Stimulated activated CD8-positive, alpha-beta memory T cell treated with anti-CD3 and anti-CD28 coated beads, Interleukin-7, amount 100 ng/mL, for 48 hours (primary cell): ENCODE data around the gene C1orf21.

Experiments used
- DNase-seq, 2 donors: peaks; one replicate each; pipeline ENCODE4 v3.0.0-alpha.2; 2020; ENCODE audit warnings: low read depth in 1 of 2; ENCODE audit errors: extremely low read depth in 1 of 2

The C1orf21 gene

DNA sequence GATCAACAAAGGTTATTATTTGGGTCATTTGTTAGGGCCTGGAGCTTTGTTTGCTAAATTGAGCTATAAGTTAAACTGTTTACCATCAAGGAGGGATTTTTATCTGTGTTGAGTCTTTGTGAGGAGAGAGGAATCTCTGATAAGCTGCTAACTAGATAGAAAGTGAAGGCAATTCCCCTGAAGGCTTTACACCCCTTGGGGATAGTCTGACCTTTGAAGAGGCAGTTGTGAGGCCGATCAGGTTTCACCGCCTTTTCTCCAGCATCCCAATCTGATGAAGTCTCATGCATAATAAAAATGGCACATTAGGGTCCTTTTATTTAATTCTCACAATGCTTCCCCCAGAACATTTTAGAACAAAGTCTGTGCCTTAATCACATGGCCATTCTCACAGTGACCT, 21.8 kb downstream of the C1orf21 start:
- DNase-seq: no peak

DNA sequence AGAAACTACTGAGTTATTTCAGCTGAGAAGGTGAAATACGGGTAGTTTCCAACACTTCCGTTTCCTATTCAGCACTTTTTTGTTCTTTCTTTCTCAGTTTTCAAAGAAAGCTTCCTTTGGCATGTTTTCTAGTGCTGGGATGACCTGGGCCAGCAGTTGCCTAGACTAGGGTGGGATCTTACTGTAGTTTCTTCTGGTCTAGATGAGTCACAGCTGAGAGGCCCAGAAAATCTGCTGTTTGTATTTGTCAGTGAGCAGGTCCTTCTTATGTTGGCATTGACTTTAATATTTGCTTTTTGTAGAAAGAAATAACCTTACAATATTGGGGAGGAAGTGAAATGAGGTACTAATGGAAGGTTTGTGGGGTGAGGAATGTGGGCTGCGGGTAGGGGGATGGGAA, 22.2 kb downstream of the C1orf21 start:
- no peak for DNase-seq

DNA sequence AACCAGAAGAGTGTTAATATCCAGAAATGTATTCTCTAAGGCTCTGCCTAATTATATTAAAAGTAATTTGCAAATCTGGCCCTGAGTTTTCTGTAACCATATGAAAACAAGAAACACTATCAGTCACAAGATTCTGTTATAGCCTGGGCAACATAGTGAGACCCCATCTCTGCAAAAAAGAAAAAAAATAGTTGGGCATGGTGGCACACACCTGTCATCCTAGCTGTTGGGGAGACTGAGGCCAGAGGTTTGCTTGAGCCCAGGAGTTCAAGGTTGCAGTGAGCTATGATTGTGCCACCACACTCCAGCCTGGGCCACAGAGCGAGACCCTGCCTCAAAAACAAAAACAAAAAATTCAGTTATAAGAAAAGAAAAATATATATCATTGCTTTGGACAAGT, 25.6 kb downstream of the C1orf21 start:
- no peak for DNase-seq

DNA sequence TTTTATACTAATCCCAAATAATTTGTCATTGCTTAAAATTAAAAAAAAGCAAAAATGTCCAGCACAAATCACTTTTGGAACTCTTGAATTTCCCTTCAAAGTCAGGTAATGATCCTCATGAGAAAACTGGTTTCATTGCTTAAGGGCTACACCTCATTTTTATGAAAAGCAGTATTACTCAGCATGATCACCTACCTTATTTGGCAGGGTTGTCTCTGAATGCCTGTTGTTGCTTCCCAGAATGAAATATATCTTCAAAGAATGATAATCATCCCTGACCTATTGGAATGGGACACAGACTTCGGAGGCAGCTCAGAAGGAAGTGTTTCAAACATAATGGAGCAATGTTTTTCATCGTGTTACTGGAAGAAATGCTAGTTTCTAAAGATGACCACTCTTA, 29.7 kb downstream of the C1orf21 start:
- no peak for DNase-seq

DNA sequence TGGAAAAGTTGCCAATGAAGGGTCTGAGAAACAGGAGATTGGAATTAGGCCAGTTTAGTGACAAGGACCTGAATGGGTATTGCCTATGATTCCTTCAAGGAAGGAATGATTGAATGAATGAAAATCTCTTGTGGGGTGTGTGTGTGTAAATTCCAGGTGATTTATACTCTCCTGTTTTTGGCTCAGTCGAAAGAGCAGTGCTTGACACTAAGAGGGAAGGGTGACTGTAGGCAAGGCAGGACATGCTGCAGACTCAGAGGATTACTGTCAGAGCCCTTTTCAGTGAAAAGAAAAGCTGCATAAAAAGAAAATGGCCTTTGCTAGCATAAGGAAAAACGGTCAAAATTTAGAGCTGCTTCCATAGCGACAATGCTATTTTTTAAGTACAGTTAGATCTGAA, 30.1 kb downstream of the C1orf21 start:
- DNase-seq: no peak

DNA sequence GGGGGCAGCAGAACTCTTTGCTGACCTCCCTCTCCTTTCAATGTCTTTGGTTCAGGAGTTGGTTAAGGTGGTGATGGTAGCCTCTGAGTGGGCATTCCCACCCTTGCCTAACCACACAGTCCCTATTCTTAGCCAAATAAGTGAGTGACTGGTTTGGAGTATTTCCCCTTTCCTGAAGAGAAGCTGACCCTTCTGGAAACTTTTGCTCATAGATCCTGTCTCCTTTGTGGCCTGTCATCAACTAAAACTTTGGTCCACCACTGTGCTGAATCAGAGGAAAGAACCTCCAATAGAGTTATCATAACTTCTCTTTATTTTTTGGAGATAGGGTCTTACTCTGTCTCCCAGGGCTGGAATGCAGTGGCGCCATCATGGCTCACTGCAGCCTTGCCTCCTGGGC, 31.1 kb downstream of the C1orf21 start:
- no peak for DNase-seq

DNA sequence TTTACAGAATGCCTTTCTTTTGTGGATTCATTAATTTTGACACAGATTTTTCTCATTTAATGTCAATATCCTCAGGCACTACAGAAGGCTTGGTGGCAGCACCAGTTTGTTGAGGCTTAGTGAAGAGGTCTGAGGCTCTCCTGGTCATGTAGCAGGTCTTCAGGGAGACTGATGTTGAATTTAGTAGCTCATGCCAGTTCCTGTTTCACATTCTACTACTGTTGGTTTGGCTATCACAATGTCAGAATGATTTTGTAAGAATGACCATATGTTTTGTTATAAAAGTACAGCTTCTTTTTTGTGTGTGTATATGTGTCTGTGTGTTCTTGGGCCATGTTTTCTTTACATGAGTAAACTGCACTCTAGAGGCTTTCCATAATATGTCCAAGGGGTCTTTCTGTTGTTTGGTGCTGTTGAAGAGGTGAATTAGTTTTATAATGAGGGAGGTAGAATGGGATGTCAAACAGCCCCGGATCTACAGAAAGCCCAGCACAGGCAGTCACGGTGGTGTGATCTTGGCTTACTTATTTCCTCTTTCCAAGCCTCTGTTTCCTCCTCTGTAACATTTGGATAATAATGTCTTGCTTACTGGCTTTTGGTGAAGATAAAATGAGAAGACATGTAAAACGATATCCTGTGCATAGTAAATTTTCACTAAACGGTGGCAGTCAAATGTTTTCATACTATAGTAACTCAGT, 32.0 kb downstream of the C1orf21 start:
- no peak for DNase-seq

DNA sequence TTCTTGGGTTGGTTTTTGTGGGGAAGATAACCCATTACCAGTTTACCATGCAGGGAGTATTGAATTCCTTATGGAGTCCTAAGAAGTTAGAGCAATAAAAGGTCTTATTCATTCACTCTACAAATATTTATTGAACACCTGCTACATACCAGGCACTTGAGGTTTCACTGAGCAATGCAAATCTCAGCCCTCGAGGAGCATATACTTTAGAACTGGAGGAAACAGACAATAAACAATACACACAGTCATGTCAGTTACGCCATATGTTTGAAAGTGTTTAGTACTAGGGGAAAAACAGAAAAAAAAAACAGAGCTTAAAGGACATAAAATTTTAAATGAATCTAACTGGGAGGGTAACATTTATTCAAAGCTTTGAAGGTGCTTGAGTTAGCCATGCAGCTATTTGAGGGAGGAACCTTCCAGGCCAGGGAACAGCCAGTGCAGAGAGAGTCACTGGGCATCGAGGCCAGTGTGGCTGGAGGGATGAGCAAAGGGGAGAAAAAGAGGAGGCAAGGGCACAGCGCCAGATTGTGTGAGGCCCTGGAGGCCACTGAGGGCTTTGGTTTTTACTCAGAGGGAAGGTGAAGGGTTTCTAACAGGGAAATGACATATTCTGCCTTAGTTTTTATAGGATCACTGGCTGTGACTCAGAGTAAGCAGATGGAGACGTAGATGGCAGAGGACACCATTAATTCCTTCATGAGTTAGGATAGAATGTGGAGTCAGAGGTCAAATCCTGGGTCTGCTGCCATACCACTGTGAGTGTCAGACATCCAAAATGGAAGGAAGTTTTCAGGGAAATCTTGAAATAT, 32.7 kb downstream of the C1orf21 start:
- no peak for DNase-seq

DNA sequence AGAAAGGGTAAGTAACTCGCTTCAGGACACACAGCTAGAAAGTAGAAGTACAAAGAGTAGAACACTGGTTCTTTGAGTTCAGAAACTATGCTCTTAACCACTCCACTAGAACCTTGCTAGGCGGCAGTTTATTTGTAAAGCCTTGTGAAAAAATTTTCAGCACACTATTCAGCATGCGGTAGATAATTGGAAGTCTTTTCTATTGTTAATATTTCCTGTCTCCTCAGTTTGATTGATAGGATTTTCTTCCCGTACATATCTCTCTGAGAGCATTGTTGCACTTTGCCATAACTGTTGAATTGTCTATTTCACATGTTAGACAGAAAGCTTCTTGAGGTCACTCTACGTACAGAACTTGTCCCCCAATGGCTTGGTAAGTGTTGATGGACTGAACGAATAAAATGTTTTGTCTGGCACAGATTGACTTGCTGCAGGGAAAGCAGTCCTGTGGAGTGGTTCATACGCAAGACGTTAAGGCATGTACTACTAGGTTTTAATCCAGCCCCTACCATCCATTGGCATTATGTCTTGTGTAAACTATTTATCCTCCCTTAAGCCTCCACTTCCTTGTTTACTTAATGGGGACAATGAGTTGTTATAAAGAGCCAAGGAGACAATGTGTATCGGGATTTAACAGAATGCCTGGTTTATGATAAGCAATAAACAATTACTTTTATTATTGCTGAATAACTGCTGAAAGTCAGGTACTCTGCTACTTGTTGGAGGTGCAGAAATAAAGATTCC, 35.8 kb downstream of the C1orf21 start:
- no peak for DNase-seq

DNA sequence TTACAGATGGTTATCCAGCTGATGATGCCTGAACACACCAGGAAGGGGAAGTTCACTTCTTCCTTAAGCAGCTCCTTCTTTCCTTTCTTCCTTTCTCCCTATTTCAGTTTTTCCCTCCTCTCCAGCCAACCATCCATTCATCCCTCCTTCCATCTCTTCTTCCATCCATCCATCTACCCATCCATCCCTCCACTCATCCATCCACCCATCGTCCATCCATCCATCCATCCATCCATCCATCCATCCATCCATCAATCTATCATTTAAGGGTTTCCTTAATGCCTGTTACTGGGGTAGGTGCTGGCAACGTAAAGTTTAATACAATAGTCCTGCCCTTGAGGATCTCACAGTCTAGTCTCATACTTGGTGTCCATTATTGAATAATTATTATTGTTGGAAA, 36.8 kb downstream of the C1orf21 start:
- DNase-seq: no peak

DNA sequence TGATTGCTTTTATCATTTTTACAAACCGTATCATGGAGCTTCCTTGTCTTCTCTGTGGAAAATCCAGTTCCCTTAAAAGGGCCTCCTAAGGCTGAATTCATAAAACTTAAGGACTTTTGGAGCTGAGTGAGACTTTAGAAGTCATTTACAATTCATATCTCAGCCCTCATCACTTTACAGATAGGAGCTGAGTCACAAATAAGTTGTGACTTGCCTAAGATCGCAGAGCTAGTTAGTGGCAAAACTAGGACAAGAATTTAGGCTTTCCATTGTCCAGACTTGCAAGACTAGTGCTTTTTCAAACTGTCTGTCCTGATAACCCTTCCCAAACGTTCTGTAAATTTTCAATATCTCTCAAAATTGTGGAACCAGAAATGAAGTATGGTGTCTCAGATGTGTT, 37.3 kb downstream of the C1orf21 start:
- no peak for DNase-seq

DNA sequence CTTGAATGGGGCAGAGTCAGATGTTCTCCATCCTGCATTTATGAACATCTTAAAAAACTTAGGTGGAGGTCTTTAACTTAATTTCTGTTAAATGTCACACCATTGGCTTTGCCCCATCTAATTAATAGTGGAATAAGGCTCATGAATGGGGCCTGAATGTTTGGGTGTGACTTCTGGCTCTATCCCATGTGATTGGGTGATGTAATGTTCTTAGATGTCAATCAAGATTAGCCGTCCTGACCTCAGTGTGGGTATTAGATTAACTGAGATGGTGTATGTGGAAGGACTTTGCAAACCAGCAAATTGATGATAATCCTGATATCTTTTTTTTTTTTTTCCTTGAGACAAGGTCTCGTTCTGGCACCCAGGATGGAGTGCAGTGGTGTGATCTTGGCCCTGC, 38.1 kb downstream of the C1orf21 start:
- no peak for DNase-seq

DNA sequence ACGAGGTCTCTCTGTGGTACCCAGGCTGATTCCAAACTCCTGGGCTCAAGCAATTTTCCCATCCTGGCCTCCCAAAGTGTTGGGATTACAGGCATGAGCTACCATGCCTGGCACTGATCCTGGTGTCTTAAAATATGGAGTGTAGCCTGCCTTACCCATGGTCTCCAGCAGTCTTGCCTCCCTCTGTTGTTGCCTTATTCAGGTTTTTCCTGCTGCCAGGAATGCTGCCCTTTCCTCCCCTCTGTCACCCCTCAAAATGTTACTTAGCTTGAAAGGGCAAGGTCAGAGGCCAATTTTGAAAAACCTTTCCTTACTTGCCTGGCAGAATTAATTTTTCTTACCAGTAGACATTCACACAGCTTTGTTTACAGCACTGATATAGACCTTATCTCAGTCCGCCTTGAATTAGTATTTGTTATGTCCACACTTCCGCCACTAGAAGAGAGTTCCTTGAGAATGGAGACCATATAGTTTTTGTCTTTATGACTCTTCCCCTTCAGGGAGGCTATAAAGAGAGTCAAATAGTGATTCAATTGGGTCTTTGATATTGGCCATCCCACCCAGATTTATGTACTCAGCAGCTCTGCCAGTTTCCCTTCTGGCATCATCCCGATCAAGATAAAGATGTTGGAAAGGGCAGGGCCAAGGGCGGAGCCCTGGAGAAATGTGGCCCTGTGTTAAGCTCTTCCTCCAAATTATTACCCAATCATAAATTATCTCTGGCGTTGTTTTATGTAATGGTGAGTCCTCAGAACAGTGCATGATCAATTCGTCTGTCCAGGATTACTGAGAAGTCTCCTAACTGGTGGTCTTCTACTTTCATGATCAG, 38.8 kb downstream of the C1orf21 start:
- no peak for DNase-seq

DNA sequence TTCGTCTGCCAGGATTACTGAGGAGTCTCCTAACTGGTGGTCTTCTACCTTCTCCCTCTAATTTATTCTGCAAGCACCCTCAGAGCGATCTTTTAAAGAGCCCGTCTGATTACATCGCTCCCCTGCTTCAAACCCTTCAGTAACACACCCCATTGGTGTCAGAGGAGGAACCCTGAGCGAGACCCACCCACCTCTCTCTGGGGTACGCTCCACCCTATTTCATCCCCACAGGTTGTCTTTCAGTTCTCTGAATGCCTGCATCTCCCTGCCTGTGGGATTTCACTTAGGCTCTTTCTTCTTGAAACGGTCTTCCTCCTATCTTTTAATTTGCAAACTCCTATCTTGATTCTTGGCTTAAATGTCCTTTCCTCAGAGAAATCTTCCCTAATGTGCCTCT, 39.4 kb downstream of the C1orf21 start:
- no peak for DNase-seq

DNA sequence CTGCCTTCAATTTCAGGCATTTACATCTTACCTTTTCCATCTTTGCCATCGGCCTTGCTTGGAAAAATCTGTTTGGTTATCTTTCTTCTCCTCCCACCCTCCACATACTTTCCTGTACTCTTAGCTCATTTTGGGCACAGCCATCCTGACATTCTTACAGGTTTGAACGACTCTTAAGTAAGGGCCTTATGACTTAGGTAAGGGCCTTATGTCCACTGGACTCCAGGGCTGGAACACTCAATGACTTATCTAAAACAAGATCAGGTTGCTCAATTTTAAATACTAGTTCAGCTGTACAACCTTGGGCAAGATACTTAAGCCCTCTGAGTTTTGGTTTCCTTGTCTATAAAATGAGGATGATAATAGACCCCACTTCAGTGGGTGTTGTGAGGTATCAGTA, 40.9 kb downstream of the C1orf21 start:
- no peak for DNase-seq

DNA sequence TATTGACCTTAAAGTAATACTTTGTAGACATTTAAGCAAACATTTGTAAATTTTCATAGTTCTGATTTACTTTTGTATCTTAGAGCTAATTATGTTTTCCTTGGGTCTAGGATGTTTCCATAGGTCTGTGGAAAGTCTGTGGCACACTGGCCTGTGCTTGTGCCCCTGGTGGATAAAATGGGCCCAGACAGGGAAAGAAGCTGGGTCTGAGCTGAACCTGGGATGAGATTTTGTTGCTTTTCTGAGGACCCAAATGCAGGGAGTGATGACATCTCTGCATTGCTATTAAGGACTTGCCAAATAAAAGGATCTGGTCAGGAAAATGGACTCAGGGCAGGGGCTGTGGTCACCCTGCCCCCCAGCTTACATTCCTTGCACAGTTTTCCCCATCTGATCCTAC, 41.8 kb downstream of the C1orf21 start:
- no peak for DNase-seq

DNA sequence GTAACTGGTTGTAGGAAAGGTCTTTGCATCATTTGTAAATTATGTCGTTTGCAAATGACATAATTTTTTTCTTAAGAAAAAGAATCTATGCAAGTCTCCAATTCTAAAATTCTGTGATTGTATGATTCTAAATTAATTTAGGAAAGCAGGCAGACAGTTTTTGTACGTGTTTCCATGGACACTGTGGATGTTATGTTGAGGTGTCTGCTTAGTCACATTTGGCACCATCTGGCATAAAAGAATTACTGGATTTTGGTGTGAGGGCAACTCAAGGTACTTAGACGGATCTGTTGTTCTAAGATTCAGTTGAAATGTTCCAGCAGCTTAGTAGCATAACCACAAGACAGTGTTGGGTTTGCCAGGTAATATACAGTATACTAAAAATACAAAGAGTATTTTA, 42.5 kb downstream of the C1orf21 start:
- DNase-seq: no peak

DNA sequence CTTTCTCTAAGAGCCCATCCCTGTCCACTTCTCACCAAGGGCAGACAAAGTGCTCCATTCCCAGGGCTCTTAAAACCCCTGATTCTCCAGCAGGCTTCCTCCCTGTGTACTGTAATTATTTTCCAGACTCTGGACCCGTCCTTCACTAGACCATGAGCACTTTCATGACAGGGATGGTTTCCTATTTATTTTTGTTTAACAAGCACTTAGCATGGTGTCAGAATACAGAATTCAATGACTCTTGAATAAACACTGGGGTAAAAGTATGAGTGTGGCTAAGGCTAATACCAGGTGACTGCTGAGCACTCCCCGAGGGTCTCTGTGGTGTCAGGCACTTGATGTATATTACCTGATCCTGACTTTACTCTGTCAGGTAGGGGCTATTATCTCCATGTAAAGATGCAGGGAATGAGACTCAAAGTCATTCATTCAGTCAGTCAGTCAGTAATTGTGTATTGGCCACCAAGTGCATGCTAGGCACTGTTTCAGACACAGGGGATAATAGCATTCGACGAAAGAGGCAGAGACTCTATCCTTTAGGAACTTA, 47.2 kb downstream of the C1orf21 start:
- DNase-seq: no peak

DNA sequence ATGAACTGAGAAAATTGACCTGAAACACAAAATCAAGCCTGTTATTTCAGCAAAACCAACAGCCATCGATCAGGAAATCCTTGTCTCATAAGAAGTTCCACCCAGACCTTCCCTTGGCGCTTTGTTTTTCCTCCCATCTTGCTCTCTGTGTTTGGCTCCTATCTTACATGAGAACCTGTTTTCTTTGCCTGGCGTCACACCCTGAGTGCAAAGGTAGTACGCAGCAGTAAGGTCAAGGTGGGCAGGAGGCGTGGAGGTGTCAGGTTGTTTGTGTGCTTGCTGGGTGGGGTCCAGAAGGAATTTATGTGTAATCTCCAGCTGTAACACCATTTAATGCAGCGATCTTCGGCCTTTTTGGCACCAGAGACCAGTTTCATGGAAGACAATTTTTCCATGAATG, 50.5 kb downstream of the C1orf21 start:
- DNase-seq: no peak

DNA sequence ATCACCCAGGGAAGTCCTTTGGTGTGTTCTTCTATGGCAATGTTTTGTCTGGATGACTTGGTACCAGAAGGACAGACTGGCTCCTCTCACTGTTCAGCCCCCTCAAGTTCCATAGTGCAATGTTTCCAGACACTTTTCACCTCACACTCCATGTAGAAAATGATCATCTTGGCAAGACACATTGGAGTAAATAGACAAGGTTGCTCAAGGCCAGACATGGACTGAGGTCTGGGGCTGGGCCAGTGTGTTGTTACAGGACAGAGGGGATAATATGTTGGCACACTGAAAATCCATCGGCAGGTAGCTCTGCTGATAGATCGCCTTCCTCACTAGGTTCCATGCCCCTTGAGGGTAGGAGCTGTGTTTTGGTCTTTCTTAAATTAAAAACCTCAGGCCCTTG, 51.5 kb downstream of the C1orf21 start:
- no peak for DNase-seq

DNA sequence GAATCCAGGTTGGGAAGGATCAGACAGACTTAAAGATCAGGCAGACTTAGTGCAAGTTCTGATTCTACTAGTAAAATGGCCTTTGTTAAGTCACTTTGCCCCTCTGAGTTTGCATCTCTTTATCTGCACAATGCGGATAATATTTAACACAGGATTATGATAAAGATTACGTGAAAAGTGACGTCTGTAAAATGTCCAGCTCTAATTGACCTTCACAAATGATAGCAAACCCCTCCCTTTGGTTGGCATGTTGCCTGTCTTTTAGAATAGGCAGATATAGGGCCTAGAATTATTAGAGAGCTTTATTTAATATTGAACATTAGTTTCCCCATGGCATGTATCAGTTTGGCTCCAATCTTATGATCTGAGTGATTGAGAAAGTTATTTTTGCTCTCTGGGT, 55.4 kb downstream of the C1orf21 start:
- no peak for DNase-seq
